ENCODE data around the gene HOXC11.

Gene HOXC11

GRCh38 chr12:54022960-54023884 lies 50.3 kb downstream of the HOXC11 start:
- no peak for DNase-seq (ENCODE audit: low read depth)

- DNase-seq (ENCODE audit: low read depth): no peak
Observed at GRCh38 chr12:54024127-54024526, 51.2 kb downstream of the HOXC11 start.

GRCh38 chr12:54024581-54025305 lies 51.8 kb downstream of the HOXC11 start:
- DNase-seq (ENCODE audit: low read depth): no peak

- DNase-seq (ENCODE audit: low read depth): no peak
Observed at GRCh38 chr12:54025499-54026405, 52.8 kb downstream of the HOXC11 start.

DNA sequence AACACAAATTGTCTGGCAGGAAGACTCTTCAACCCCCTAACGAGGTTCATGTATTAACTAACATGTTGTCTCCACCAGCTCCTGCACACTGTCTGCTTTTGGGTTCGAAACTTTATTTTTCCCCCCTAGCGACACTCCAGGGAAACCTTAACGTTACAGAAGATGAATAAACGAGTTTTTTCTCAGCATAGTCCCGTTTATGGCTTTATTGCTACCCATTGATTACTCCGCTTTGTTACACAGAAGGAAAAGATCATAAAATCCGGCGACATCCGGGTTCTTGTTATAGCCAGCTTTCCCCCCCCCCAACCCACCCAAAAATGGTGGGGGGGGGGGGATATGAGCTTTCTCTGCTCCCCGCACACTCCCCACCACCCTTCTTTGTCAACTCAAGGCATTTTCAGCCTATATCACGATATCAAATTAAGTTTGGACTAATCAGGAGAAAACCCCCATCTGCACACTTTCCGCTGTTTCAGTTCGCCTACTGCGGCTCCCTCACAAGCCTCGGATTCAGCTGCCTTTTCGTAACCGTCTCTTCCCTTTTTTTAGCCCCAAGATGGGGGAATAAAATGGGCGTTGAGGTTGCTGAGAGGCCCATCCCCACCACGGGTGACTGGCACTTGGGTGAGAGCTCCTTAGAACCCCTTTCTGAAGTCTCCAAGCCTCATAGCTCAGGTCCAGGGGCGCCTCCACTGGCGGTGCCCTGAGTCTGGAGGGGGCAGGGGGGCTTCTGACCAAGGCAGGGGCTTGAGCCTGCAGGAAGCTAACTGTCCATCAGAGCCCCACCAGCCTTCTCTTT lies 53.9 kb downstream of the HOXC11 start:
- no peak for DNase-seq (ENCODE audit: low read depth)
